Gastrocnemius medialis (tissue), 4 donors: ENCODE data around the gene S100A9. TPM values are rescaled to one million over a fixed set of nuclear protein-coding genes. Genes with fewer than 3 reads are reported as not detected.

Experiments used
- ATAC-seq, 2 donors: fragments of 150-250 bp; one replicate each; pipeline ENCODE4 v1.9.1; 2016
- DNase-seq, 2 donors: peaks; one replicate each; pipeline ENCODE4 v3.0.0-alpha.2; 2019
- H3K27ac ChIP-seq, 4 donors: fragments of 200-600 bp; sonication (generic); 1 replicate in 1 of 4; 2 replicates in 3 of 4; pipeline ENCODE4 v1.5.1; 2016 to 2018; ENCODE audit warnings: mild to moderate bottlenecking in 2 of 4, moderate library complexity in 1 of 4
- H3K27me3 ChIP-seq, 3 donors: fragments of 200-600 bp; sonication (generic) in 2 of 3; 1 replicate in 1 of 3; 2 replicates in 2 of 3; pipeline versions ENCODE4 v1.5.1 to v1.6.0; 2016 to 2019; ENCODE audit warnings: mild to moderate bottlenecking in 1 of 3, moderate library complexity in 1 of 3
- H3K36me3 ChIP-seq, 2 donors: fragments of 200-600 bp; sonication (generic) in 1 of 2; one replicate each; pipeline ENCODE4 v1.5.1; 2017 to 2018
- H3K4me1 ChIP-seq, 2 donors: fragments of 200-600 bp; sonication (generic) in 1 of 2; one replicate each; pipeline ENCODE4 v1.5.1; 2016 to 2017; ENCODE audit warnings: mild to moderate bottlenecking in 2 of 2
- H3K4me3 ChIP-seq, 4 donors: fragments of 200-600 bp; sonication (generic) in 3 of 4; 1 replicate in 1 of 4; 2 replicates in 3 of 4; pipeline ENCODE4 v1.5.1; 2016 to 2019; ENCODE audit warnings: mild to moderate bottlenecking in 2 of 4
- H3K9me3 ChIP-seq, 3 donors: fragments of 200-600 bp; sonication (generic) in 2 of 3; 1 replicate in 1 of 3; 2 replicates in 2 of 3; pipeline ENCODE4 v1.5.1; 2016 to 2019
- CTCF ChIP-seq, 5 experiments: fragments of 450-650 bp in 3 of 5; fragments of 200-600 bp in 2 of 5; sonication (generic) in 2 of 5; IDR thresholded peaks in 4 of 5; conservative IDR thresholded peaks in 1 of 5; 1 replicate in 4 of 5; 2 replicates in 1 of 5; pipeline ENCODE4 v1.5.1; 2016 to 2019; ENCODE audit warnings: antibody characterized with exemption in 5 of 5, mild to moderate bottlenecking in 3 of 5, moderate library complexity in 3 of 5
- POLR2A ChIP-seq, 2 donors: fragments of 450-650 bp; IDR thresholded peaks; one replicate each; pipeline ENCODE4 v1.6.1; 2017; ENCODE audit warnings: antibody characterized with exemption in 2 of 2, mild to moderate bottlenecking in 2 of 2, moderate library complexity in 2 of 2
- in situ Hi-C, 4 donors: fragments of 200-750 bp; cut with MboI; loops; one replicate each; pipeline versions ENCODE4 v1.15.0 to v1.8.0; 2017; ENCODE audit warnings: low sequenced_read_pairs in 4 of 4
- intact Hi-C: fragments of 100-400 bp; cut with DNase I; formaldehyde crosslinking; loops from one replicate; pipeline ENCODE4 v1.15.1; 2023; ENCODE audit warnings: low total_unique reads
- total RNA-seq, 4 donors: library from RNA; depleted of rRNA; stranded (reverse); fragments of >200 nt; gene quantifications; one replicate each; pipeline versions ENCODE4 v1.1.0 to v1.2.3, GENCODE V29; 2016

Gene S100A9
- total RNA-seq, 4 donors from 2014 or later: 57.4 to 205 (median 87.1) TPM

- ATAC-seq: no peak
- DNase-seq: no peak
- no peaks in the 10 kb centered on the region for H3K4me1 ChIP-seq
- no peaks in the 10 kb centered on the region for H3K9me3 ChIP-seq
- TF ChIP-seq CTCF (IDR thresholded peaks at IDR 0.05 in 4 of 5, conservative IDR thresholded peaks at IDR 0.05 in 1 of 5) (no peak), POLR2A (IDR thresholded peaks at IDR 0.05) (no peak)
- H3K27ac ChIP-seq: no peak overlapping the region
- H3K36me3 ChIP-seq: no peaks in the 10 kb centered on the region
- in situ Hi-C loops: loop anchor here in 2 of 4 donors (25.0 kb wide), 2 partner anchors 367 to 642 kb away; partner anchors contain the start of gene INTS3 (in 1 of the 2)
- intact Hi-C loops: no loop called here
- no peak overlapping the region for H3K4me3 ChIP-seq
- no peaks in the 10 kb centered on the region for H3K27me3 ChIP-seq
Observed at GRCh38 chr1:153370146-153370545, 12.5 kb downstream of the S100A9 start.

GRCh38 chr1:153371231-153371630 lies 13.6 kb downstream of the S100A9 start:
- Histone ChIP-seq H3K9me3 (no peaks in the 10 kb centered on the region), H3K4me1 (no peaks in the 10 kb centered on the region), H3K27ac (no peak overlapping the region), H3K36me3 (no peaks in the 10 kb centered on the region), H3K27me3 (no peaks in the 10 kb centered on the region), H3K4me3 (no peak overlapping the region)
- no peak for TF ChIP-seq POLR2A (IDR thresholded peaks at IDR 0.05)
- no peak for ATAC-seq
- no peak for DNase-seq
- in situ Hi-C loops (loop anchor here in 2 of 4 donors (25.0 kb wide), 2 partner anchors 366 to 641 kb away; partner anchors contain the start of gene INTS3 (in 1 of the 2)), intact Hi-C loops (no loop called here)

- Histone ChIP-seq H3K9me3 (no peaks in the 10 kb centered on the region), H3K36me3 (no peaks in the 10 kb centered on the region), H3K27ac (no peak overlapping the region), H3K27me3 (no peaks in the 10 kb centered on the region), H3K4me3 (no peak overlapping the region), H3K4me1 (no peaks in the 10 kb centered on the region)
- in situ Hi-C loops (loop anchor here in 2 of 4 donors (25.0 kb wide), 2 partner anchors 365 to 640 kb away; partner anchors contain the start of gene INTS3 (in 1 of the 2)), intact Hi-C loops (no loop called here)
- ATAC-seq (no peak), DNase-seq (no peak)
- no peak for TF ChIP-seq CTCF (IDR thresholded peaks at IDR 0.05 in 4 of 5, conservative IDR thresholded peaks at IDR 0.05 in 1 of 5)
- TF ChIP-seq POLR2A (IDR thresholded peaks at IDR 0.05): no peak
Observed at GRCh38 chr1:153372571-153372970, 14.9 kb downstream of the S100A9 start.

GRCh38 chr1:153374071-153374470 lies 16.4 kb downstream of the S100A9 start:
- in situ Hi-C loops: loop anchor here in 2 of 4 donors (25.0 kb wide), 2 partner anchors 363 to 638 kb away; partner anchors contain the start of gene INTS3 (in 1 of the 2)
- Histone ChIP-seq H3K27me3 (no peaks in the 10 kb centered on the region), H3K4me1 (no peaks in the 10 kb centered on the region), H3K36me3 (no peaks in the 10 kb centered on the region), H3K27ac (no peak overlapping the region), H3K9me3 (no peaks in the 10 kb centered on the region), H3K4me3 (no peak overlapping the region)
- TF ChIP-seq CTCF (IDR thresholded peaks at IDR 0.05 in 4 of 5, conservative IDR thresholded peaks at IDR 0.05 in 1 of 5): no peak
- TF ChIP-seq POLR2A (IDR thresholded peaks at IDR 0.05): no peak
- ATAC-seq (no peak), DNase-seq (no peak)
- intact Hi-C loops: no loop called here

GRCh38 chr1:153375511-153375910 lies 17.9 kb downstream of the S100A9 start, which contains the start of gene S100A12:
S100A12 (minus strand) TSS chr1:153375621; CDS start chr1:153374592, 1,029 bp downstream.
- TF ChIP-seq CTCF (IDR thresholded peaks at IDR 0.05 in 4 of 5, conservative IDR thresholded peaks at IDR 0.05 in 1 of 5) (no peak), POLR2A (IDR thresholded peaks at IDR 0.05) (no peak)
- Histone ChIP-seq H3K27me3 (no peaks in the 10 kb centered on the region), H3K9me3 (no peaks in the 10 kb centered on the region), H3K4me3 (no peak within 1 kb of the TSS), H3K4me1 (no peaks in the 10 kb centered on the region), H3K27ac (no peak within 1 kb of the TSS), H3K36me3 (no peaks in the 10 kb centered on the region)
- no peak for DNase-seq
- in situ Hi-C loops: no loop called here
- ATAC-seq: peak; percentile 78 to 79
- intact Hi-C loops: no loop called here
